GM19099 (cell line): ENCODE measurements around the gene NFASC.

Experiments used
- POLR2A ChIP-seq: IDR thresholded peaks from 3 replicates; pipeline ENCODE4 v1.6.1; 2011; ENCODE audit warnings: low read depth; ENCODE audit not compliant: insufficient read length; ENCODE audit errors: extremely low read depth

The NFASC gene

DNA sequence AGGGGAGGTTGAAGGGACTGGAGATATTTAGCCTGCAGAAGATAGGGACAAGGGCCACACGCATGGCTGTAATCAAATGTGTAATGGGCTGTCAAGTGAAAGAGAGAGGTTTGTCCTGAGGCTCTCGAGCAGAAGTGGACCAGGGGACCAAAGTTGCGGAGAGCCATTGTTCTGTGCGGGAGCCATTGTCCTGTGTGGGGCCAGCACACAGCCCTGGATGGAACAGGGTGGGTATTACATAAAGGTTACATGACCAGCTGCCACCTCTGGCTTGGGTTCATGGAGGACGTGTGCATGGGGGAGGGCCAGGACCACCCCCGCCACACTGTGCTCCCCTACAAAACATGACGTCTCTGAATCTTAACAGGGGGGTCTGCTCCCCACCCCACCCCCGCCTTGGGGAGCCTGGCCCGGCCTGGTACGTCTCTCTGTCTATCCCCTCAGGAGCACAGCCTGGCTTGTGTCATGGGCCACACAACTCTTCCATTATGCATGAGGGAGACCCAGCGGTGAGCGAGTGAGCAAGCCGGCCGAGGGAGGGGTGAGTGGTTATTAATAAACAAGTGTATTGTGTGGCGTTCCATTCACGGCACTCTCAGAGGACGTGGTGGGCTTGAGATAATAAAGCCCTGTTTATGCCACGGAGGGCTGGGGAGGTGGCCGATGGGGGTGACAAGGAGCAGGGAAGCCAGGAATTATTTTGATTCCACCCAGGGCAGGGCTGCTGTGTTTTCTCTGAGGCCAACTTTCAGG is at the start of gene NFASC:
Gene NFASC, plus strand, starts transcription at position 703 of the 753 bp plus-strand sequence. CDS start 73,454 bp downstream, outside the sequence.
- TF ChIP-seq POLR2A, result no peak

DNA sequence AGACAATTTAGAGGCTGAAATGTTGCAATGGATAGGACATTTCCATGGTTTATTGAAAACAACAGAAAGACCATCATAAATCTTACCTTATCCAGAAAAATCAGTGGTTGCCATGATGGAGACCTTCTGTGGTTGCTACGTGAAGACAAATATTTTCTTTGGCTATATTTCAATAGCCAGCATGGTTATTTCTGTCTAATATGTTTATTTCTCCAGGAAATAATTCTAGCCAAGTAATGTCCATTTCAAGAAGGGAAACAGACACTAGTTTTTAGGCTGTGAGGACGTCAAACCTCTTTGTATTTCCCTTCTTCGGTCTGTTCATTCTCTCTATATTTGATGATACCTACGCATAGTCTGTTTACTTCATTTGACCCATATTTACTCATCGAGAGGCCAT is 49.2 kb upstream of the NFASC start:
- no peak for TF ChIP-seq POLR2A

DNA sequence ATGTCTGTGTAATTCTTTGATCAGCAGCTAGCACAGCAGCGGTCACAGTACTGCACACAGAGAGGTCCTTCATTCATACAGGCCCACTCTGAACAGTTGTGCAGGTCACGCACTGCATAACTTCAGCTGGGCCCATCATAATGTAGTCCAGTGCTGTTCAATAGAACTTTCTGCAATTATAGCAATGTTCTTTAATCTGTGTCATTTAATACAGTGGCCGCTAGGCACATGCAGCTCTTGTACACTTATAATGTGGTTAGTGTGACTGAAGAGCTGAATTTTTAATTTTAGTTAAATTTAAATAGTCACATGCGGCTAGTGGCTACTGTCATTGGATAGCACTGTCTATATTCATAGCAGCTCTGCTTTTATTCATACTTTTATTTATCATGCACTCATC is 48.7 kb upstream of the NFASC start:
- no peak for TF ChIP-seq POLR2A

DNA sequence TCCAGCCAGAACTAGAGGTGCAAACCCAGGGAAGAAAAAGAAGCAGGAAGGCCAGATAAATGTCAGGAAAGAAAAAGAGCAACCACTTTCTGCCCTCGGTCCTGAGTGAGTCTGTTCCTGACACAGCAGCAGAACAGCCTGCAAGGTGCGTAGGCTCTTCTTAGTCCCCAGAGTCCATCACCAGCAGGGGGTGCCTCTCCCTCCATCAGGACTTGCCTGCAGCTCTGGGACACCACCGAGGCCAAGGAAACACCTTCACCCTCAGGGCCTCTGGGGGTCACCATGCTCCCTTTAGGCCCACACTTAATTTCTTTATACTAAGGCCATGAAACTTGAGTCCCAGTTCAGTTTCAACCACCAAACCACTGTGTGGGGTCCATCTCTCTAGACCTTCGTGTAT is 43.7 kb upstream of the NFASC start:
- TF ChIP-seq POLR2A, result no peak

DNA sequence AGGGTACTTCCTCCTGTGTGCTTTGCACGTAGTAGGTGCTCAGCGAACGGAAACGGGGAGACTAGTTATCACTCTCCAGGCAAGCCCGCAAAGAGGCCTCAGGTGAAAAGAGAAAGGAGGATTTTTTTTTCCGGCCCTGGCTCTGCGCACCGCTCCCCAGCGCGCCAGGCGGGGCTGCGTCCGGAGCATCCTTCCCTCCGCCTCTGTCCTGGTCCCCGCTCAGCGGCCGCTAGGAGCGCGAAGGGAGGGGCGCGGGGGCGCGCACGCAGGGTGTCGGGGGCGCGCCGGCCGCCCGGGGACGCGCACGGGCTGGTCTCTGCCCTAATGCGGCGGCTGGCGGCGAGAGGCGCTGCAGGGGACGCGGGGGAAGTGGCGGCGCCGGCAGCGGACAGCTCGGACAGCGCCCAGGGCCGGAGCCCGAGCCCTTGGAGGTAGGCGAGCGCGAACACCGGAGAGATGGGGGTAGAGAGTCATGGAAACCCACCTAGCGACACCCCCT is 42.3 kb upstream of the NFASC start:
- TF ChIP-seq POLR2A, result no peak

DNA sequence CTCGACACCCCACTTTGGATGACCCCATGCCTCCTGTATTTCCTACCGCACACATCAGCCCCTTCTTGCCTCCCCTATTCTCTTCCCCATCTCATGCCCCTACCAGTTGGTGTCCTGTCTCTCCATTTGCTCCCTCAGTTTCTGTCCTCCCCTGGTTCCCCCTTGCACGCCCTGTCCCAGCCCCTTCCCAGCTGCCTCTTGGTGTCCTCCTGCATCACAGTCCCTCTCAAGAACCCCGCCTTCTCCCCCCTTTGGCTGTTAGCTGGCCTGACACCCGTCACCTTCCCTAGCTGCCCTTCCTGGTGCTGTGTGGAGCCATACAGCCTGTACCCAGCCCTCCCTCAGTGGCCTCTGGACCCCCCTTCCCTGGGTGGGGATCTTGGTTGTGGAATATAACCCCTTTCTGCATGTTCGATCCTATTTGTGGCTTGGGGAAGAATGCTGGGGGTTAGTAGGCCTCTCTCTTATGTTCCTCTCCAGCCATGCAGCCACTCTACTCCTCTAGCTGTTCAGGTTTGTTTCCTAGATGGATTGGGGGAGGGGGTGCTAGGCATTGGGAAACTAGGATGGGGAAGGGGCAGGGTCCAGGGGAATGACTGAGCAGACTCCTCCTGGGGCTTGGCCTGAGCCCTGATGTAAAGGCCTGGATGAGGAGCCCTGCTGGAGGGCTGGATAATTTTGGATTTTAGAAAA is 41.4 kb upstream of the NFASC start:
- no peak for TF ChIP-seq POLR2A

DNA sequence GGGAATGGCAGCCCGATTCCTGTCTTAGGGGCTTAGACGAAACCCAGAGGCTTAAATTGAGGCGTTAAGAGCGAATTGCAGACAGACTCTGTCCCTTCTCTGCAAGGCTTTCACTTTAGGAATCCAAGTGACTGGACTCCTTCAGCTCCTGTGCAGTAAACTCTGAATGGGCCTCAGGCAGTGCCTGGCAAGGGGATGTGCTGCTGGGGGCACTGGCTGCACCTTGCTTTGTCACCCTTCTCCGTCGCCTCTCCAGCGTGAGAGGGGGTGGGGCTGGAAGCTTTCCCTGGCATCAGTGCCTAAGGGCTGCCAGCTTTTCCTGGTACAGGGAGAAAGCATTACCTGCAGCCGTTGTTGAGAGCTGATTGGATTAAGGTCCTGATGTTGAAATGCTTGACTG is 39.9 kb upstream of the NFASC start:
- TF ChIP-seq POLR2A, result no peak

DNA sequence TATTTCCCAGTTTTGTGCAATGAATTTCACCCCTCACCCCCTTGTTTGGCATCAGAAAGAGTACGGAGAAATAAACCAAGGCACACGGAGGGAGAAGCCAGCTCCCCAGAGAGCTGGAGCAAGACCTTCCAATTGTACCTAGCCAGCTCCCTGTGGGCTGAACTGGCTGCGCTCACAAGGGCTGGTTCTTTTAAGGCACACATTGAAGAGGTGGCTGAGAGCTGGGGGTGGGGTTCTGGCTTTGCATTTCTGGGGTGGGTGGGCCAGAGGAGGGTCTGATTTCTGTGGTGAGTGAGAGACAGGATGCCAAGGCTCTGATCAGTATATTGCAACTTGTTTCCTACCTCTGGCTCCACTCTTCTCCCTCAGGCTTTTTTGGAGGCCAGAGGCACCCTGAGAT is 39.5 kb upstream of the NFASC start:
- TF ChIP-seq POLR2A, result no peak

DNA sequence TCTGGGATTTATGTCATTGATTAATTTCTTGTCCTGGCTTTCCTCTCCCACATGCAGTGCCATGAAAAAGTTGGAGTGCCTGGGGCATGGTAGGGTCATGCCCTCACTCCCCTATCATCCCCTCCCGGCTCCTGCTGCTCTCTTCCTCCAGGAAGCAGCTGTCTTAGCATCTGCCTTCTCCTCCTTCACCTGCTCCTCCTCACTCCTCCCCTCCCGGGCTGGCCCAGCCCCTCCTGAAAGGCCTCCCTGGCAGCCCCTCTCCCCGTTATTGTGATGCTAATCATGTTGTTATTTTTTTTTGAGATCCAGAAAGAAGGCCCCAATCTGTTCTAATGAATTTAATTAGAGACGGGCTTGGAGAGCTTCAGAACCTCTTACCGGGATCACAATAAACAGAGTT is 36.3 kb upstream of the NFASC start:
- no peak for TF ChIP-seq POLR2A

DNA sequence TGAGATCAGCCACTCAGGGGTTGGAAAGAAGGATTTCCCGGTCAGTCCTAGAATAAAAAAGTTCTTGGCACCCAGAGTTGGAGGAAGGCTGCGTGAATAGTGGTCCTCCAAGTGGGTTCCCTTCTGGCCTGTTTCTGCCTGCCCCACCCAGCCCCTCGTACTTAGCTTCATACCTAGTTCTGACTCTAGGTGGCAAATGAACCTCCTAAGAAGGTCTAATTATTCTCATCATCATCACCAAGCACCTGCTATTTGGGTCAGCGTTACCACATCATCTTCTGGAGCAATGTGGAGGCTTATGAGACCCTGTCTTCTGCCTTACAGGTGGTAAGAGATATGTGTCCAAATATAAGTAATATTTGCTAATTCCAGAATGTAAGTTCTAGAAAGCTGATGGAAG is 35.9 kb upstream of the NFASC start:
- no peak for TF ChIP-seq POLR2A

DNA sequence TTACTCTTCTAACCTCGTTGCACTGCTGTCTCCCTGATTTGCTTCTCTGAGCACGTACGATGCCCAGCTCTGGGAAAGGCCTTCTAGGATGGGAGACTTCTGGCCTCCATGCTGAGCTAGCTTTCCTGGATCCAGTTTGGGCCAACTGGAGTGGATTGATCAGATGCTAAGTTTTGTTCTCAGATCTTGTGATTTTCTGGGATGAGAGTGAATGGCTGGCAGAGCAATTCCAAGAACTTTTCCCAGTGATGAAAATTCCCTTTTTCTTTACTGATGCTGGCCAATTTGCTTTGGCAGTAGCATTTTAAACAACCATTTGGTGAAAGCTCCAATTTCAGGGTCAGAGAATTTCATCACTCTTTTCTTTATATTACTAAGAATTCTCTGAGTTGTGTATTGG is 34.9 kb upstream of the NFASC start:
- no peak for TF ChIP-seq POLR2A

DNA sequence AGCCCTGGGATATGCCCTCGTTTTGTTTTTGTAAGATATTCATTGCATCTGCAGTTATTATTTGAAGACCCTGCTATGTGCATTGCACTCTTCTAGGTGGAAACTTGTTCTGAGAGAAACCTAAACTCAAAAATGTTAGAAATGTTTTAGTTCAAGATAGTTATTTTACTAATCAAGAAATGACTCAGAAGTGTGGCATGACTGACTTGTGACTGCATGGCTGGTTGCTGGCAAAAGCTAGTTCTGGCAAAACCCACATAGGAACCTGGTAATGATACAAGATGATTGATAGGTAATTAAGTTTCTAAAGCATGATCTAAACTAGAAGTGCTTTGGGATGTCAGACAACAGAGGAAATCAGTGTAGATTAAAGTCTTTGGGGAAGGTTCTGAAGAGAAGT is 33.8 kb upstream of the NFASC start:
- TF ChIP-seq POLR2A, result no peak

DNA sequence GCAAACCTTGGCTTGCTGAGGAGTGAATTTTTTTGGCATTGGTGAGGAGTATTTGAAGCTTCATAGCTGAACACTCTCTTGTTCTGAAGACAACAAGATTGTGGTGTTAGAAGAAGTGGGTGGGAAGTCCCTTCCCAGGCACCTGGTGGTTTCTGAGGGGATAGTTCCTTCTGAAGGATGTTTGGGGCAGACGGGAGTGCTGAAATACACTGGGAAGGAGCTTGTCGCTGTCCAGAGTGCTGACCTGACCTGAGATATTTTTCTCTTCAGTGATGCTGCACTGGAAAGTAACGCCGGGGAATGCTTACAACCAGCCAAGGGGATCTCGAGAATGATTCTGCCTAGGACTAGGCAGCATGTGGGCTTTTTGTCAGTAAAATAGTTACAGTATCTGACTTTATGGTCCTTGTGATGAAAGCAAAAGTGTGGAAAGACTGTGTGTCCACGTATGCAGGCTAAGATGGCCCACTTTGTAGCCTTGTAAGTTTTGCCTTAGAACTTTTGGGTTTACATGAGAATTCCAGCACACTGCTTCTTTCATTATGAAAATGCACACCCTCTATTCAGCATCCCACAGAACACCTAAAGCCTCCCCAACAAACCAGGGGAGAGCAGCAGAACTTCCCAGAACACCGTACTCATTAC is 33.1 kb upstream of the NFASC start:
- TF ChIP-seq POLR2A, result no peak

DNA sequence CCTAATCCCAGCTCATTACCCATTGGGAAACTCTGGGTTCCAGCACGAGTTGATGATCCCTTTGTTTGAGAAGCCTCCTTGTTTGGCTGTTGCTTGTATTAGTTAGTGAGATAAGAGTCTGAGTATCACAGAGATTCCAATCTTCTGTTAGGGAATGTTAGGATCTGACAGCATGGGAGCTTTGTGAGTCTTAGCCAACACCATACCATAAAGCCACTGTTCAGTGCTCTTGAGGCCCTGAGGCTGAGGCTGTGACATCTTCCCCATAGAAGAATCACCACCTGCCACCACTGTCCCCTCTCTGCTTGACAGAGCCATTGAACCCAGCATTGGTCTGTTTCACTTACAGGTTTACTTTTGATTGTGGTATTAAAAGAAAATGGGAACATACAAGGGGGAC is 29.3 kb upstream of the NFASC start:
- no peak for TF ChIP-seq POLR2A

DNA sequence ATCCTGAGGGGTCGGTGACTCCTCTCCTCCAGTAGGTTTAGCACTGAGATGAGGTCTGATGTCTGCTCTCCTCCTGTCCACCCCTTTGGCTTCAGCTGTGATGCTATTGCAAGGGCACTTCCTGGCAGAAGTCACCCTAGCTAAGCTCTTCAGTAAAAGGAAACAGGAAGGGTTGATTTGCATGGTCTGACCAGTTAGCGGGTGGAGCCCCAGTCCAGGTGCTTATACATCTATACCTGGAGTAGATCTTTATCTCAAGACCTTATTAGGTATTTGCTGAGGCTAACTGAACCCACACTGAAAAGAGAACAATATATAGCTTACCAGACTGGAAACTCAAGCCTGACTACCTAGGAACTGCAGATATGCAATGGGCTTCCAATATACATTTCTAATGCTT is 28.9 kb upstream of the NFASC start:
- TF ChIP-seq POLR2A, result no peak

DNA sequence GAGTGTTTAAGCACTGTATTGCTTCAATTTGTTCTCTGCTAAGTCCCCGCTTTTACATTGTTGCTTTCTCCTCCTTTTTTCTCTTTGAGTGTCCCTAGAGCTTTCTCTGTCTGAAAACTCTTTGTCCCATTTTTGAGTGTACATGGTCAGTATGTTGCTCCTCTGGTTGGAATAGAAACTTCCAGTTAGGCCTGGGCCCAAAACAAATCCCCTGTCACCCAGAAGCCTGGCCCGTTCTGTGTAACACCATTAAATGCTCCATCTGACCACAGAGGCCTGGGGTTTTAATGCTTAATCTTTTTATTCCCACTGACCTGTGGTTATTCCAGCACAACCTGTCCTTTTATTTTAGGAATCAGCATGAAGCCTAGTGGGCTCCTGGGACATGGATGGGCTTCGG is 28.3 kb upstream of the NFASC start:
- no peak for TF ChIP-seq POLR2A

DNA sequence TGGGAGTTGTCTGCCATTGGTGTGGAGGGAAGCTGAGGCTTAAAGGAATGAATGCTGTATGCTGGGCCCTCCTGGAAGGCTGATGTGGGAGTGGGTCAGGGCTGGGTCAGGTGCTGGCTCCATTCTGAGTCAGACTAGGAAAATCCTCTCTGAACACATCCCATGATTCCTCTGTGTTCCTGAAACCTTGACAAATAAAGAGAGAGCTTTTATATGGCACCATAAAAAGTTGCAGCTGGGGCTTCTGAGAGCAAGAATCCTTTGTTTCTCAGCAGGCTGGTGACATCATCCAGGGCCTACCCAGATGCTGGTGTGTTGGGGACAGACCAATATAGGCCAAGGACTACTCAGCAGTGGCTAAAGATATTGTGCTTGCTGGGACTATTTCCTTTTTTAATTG is 27.8 kb upstream of the NFASC start:
- TF ChIP-seq POLR2A, result no peak

DNA sequence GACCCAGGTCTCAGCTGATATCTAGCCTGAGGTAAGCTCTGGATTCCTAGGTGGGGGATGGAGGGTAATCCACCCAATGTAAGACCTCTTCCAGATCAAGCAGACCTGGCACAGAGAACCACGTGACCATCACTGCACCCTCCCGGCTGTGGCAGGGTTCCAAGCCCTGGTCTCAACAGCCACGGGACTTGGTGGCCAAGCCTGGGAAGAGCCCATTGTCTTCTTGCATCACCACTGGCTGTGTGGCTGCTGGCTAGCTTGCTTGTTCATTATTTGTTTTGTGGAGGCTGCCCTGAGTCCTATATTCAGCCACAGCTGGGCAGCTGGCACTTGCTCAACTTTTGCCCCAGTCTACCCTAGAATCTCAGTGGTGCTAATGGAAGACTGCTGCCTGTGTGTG is 24.1 kb upstream of the NFASC start:
- TF ChIP-seq POLR2A, result no peak
